Loucy (cell line): ENCODE data around the gene TAF4.

Experiments used
- H2AFZ ChIP-seq: fragments of 200-600 bp; sonication (generic); 2 replicates; pipeline ENCODE4 v1.6.0; 2016; ENCODE audit warnings: antibody characterized with exemption, mild to moderate bottlenecking, low read length, moderate library complexity
- H3F3A ChIP-seq: fragments of 200-600 bp; 2 replicates; pipeline ENCODE4 v1.6.0; 2016; ENCODE audit warnings: antibody characterized with exemption, low read depth, mild to moderate bottlenecking
- H3K27me3 ChIP-seq: fragments of 200-600 bp; sonication (generic); 2 replicates; pipeline ENCODE4 v1.6.1; 2014; ENCODE audit warnings: low read length, mild to moderate bottlenecking; ENCODE audit not compliant: insufficient read depth, poor library complexity, severe bottlenecking
- H3K36me3 ChIP-seq: fragments of 200-600 bp; sonication (generic); 2 replicates; pipeline ENCODE4 v1.6.1; 2016; ENCODE audit warnings: low read length; ENCODE audit not compliant: insufficient read depth
- H3K4me1 ChIP-seq: fragments of 200-600 bp; sonication (generic); 2 replicates; pipeline ENCODE4 v1.5.1; 2014; ENCODE audit warnings: low read length, mild to moderate bottlenecking; ENCODE audit not compliant: insufficient read depth, poor library complexity, severe bottlenecking
- H3K4me2 ChIP-seq: fragments of 200-600 bp; sonication (generic); 2 replicates; pipeline ENCODE4 v1.6.0; 2014; ENCODE audit warnings: antibody characterized with exemption, low read length, low read depth, mild to moderate bottlenecking; ENCODE audit not compliant: poor library complexity, severe bottlenecking
- H3K4me3 ChIP-seq: fragments of 200-600 bp; sonication (generic); 2 replicates; pipeline ENCODE4 v1.5.1; 2014; ENCODE audit warnings: low read length, mild to moderate bottlenecking, mixed read lengths; ENCODE audit not compliant: poor library complexity, severe bottlenecking
- H3K79me2 ChIP-seq: fragments of 200-600 bp; sonication (generic); 2 replicates; pipeline ENCODE4 v1.6.1; 2014; ENCODE audit warnings: low read length; ENCODE audit not compliant: insufficient read depth
- H3K9ac ChIP-seq: fragments of 200-600 bp; sonication (generic); 2 replicates; pipeline ENCODE4 v1.6.0; 2014; ENCODE audit warnings: mild to moderate bottlenecking, low read depth, low read length, moderate library complexity; ENCODE audit not compliant: poor library complexity, severe bottlenecking
- H3K9me2 ChIP-seq: fragments of 200-600 bp; sonication (generic); replicated peaks from 2 replicates; pipeline ENCODE4 v1.6.1; 2016; ENCODE audit warnings: low read depth, low read length, mixed read lengths
- H3K9me3 ChIP-seq: fragments of 200-600 bp; sonication (generic); 2 replicates; pipeline ENCODE4 v1.6.1; 2014; ENCODE audit warnings: mild to moderate bottlenecking, antibody characterized with exemption, low read length, low read depth; ENCODE audit not compliant: insufficient read depth
- H4K20me1 ChIP-seq: fragments of 200-600 bp; sonication (generic); 2 replicates; pipeline ENCODE4 v1.6.0; 2014; ENCODE audit warnings: antibody characterized with exemption, low read length, mild to moderate bottlenecking; ENCODE audit not compliant: insufficient read depth, poor library complexity, severe bottlenecking
- CTCF ChIP-seq: fragments of 200-600 bp; sonication (generic); conservative IDR thresholded peaks from 2 replicates; pipeline ENCODE4 v1.5.1; 2014; ENCODE audit warnings: mild to moderate bottlenecking, antibody characterized with exemption, low read length
- EZH2phosphoT487 ChIP-seq: fragments of 200-600 bp; IDR thresholded peaks from 2 replicates; pipeline ENCODE4 v1.6.1; 2018; ENCODE audit warnings: antibody characterized with exemption, mild to moderate bottlenecking, moderate library complexity, borderline replicate concordance

The TAF4 gene

GRCh38 chr20:62004614-62005013 is 61.1 kb downstream of the TAF4 start:
- peaks cover 97% of the 10 kb centered on the region for H3K36me3 ChIP-seq

GRCh38 chr20:62003567-62004405 is 61.9 kb downstream of the TAF4 start:
- no peak overlapping the region for H3K9ac ChIP-seq
- H3K36me3 ChIP-seq, result peaks cover 97% of the 10 kb centered on the region

More at GRCh38 chr20:62004614-62005013, 61.1 kb downstream of the TAF4 start:
- Histone ChIP-seq H3K9me2 (no peaks in the 10 kb centered on the region), H3K27me3 (no peaks in the 10 kb centered on the region), H3K9ac (no peak overlapping the region), H3K4me3 (no peak overlapping the region), H2AFZ (no peak overlapping the region), H3K79me2 (no peaks in the 10 kb centered on the region), H4K20me1 (no peaks in the 10 kb centered on the region), H3F3A (no peaks in the 10 kb centered on the region), H3K4me2 (no peak overlapping the region), H3K9me3 (no peaks in the 10 kb centered on the region), H3K4me1 (no peaks in the 10 kb centered on the region)
- no peak for TF ChIP-seq CTCF

GRCh38 chr20:62002882-62003480 is 62.7 kb downstream of the TAF4 start:
- Histone ChIP-seq H3K4me2 (no peak overlapping the region), H4K20me1 (no peaks in the 10 kb centered on the region), H3F3A (no peaks in the 10 kb centered on the region), H3K9me3 (no peaks in the 10 kb centered on the region), H3K9me2 (no peaks in the 10 kb centered on the region), H3K4me3 (no peak overlapping the region), H3K79me2 (no peaks in the 10 kb centered on the region), H3K4me1 (peaks cover 9% of the 10 kb centered on the region), H2AFZ (no peak overlapping the region), H3K27me3 (no peaks in the 10 kb centered on the region), H3K9ac (no peak overlapping the region), H3K36me3 (peaks cover 97% of the 10 kb centered on the region)
- TF ChIP-seq EZH2phosphoT487, result no peak

More at GRCh38 chr20:62003567-62004405, 61.9 kb downstream of the TAF4 start:
- Histone ChIP-seq H3K79me2 (no peaks in the 10 kb centered on the region), H3F3A (no peaks in the 10 kb centered on the region), H2AFZ (no peak overlapping the region), H4K20me1 (no peaks in the 10 kb centered on the region), H3K4me1 (peaks cover under 1% of the 10 kb centered on the region), H3K4me2 (no peak overlapping the region), H3K4me3 (no peak overlapping the region), H3K27me3 (no peaks in the 10 kb centered on the region), H3K9me2 (no peaks in the 10 kb centered on the region), H3K9me3 (no peaks in the 10 kb centered on the region)
- TF ChIP-seq CTCF (no peak), EZH2phosphoT487 (no peak)
